OCI-LY1 (cell line): Measurements from ENCODE around the gene UTS2B.

ENCODE experiments used
- H2AFZ ChIP-seq: fragments of 200-600 bp; sonication (generic), shearing (Covaris generic); 2 replicates; pipeline ENCODE4 v1.6.0; 2014; ENCODE audit warnings: antibody characterized with exemption, mild to moderate bottlenecking, low read length
- H3F3A ChIP-seq: fragments of 200-600 bp; sonication (generic), shearing (Covaris generic); 2 replicates; pipeline ENCODE4 v1.6.0; 2014; ENCODE audit warnings: mild to moderate bottlenecking, antibody characterized with exemption, low read length, moderate library complexity; ENCODE audit not compliant: insufficient read depth
- H3K27ac ChIP-seq: fragments of 200-600 bp; sonication (generic); 2 replicates; pipeline ENCODE4 v1.5.1; 2014; ENCODE audit warnings: low read length, mixed run types, mild to moderate bottlenecking, low read depth; ENCODE audit not compliant: poor library complexity, severe bottlenecking
- H3K27me3 ChIP-seq: fragments of 200-600 bp; sonication (generic); 2 replicates; pipeline ENCODE4 v1.6.0; 2014; ENCODE audit warnings: antibody characterized with exemption, mild to moderate bottlenecking, low read length, moderate library complexity; ENCODE audit not compliant: insufficient read depth
- H3K36me3 ChIP-seq: fragments of 200-600 bp; sonication (generic); 2 replicates; pipeline ENCODE4 v1.6.1; 2014; ENCODE audit warnings: mild to moderate bottlenecking, antibody characterized with exemption, low read length, moderate library complexity, mixed read lengths; ENCODE audit not compliant: insufficient read depth
- H3K4me1 ChIP-seq: fragments of 200-600 bp; sonication (generic); 2 replicates; pipeline ENCODE4 v1.5.1; 2014; ENCODE audit warnings: mild to moderate bottlenecking, low read length, moderate library complexity; ENCODE audit not compliant: insufficient read depth, severe bottlenecking
- H3K4me2 ChIP-seq: fragments of 200-600 bp; sonication (generic), shearing (Covaris generic); 2 replicates; pipeline ENCODE4 v1.6.1; 2014; ENCODE audit warnings: low read length
- H3K4me3 ChIP-seq: fragments of 200-600 bp; sonication (generic); 2 replicates; pipeline ENCODE4 v1.5.1; 2014; ENCODE audit warnings: low read length, low read depth, mild to moderate bottlenecking, mixed read lengths; ENCODE audit not compliant: poor library complexity, severe bottlenecking
- H3K79me2 ChIP-seq: fragments of 200-600 bp; shearing (Covaris generic); 2 replicates; pipeline ENCODE4 v1.6.1; 2016; ENCODE audit warnings: mixed run types, low read length, mixed read lengths; ENCODE audit not compliant: insufficient read depth
- H3K9ac ChIP-seq: fragments of 200-600 bp; sonication (generic), shearing (Covaris generic); 2 replicates; pipeline ENCODE4 v1.6.1; 2014; ENCODE audit warnings: mild to moderate bottlenecking, low read length, mixed read lengths
- H3K9me2 ChIP-seq: fragments of 200-600 bp; sonication (generic), shearing (Covaris generic); 2 replicates; pipeline ENCODE4 v1.6.1; 2014; ENCODE audit warnings: low read depth, mild to moderate bottlenecking, low read length, mixed read lengths
- H3K9me3 ChIP-seq: fragments of 200-600 bp; shearing (Covaris generic); 2 replicates; pipeline ENCODE4 v1.6.1; 2014; ENCODE audit warnings: low read length, mixed read lengths
- H4K20me1 ChIP-seq: fragments of 200-600 bp; sonication (generic), shearing (Covaris generic); 2 replicates; pipeline ENCODE4 v1.6.0; 2016; ENCODE audit warnings: mild to moderate bottlenecking, low read length; ENCODE audit not compliant: insufficient read depth
- CTCF ChIP-seq: fragments of 200-600 bp; sonication (generic), shearing (Covaris generic); IDR thresholded peaks from 2 replicates; pipeline ENCODE4 v1.5.1; 2017; ENCODE audit warnings: mild to moderate bottlenecking, antibody characterized with exemption, low read length, moderate library complexity, mixed read lengths
- EZH2 ChIP-seq: fragments of 200-600 bp; sonication (generic), shearing (Covaris generic); IDR thresholded peaks from 2 replicates; pipeline ENCODE4 v1.8.0; 2017; ENCODE audit warnings: borderline replicate concordance, mixed run types, mild to moderate bottlenecking, antibody characterized with exemption, low read length, moderate library complexity, mixed read lengths

UTS2B gene

GRCh38 chr3:191260431-191261303, 69.7 kb downstream of the UTS2B start:
- Histone ChIP-seq H4K20me1 (no peaks in the 10 kb centered on the region), H3K27me3 (no peaks in the 10 kb centered on the region), H3K36me3 (no peaks in the 10 kb centered on the region), H2AFZ (no peak overlapping the region), H3K79me2 (no peaks in the 10 kb centered on the region), H3K9ac (no peak overlapping the region), H3K9me3 (no peaks in the 10 kb centered on the region), H3K4me3 (no peak overlapping the region), H3K4me1 (no peaks in the 10 kb centered on the region), H3F3A (no peaks in the 10 kb centered on the region), H3K4me2 (no peak overlapping the region), H3K27ac (no peak overlapping the region), H3K9me2 (no peaks in the 10 kb centered on the region)
- no peak for TF ChIP-seq CTCF
- no peak for TF ChIP-seq EZH2

GRCh38 chr3:191259486-191259885, 70.8 kb downstream of the UTS2B start:
- no peaks in the 10 kb centered on the region for H4K20me1 ChIP-seq
- no peaks in the 10 kb centered on the region for H3K79me2 ChIP-seq
- TF ChIP-seq EZH2: no peak
- TF ChIP-seq CTCF: no peak
- no peaks in the 10 kb centered on the region for H3K36me3 ChIP-seq
- no peak overlapping the region for H3K4me2 ChIP-seq
- H3K4me1 ChIP-seq: no peaks in the 10 kb centered on the region
- no peaks in the 10 kb centered on the region for H3K27me3 ChIP-seq
- no peak overlapping the region for H3K4me3 ChIP-seq
- no peaks in the 10 kb centered on the region for H3F3A ChIP-seq
- H2AFZ ChIP-seq: no peak overlapping the region
- H3K9ac ChIP-seq: no peak overlapping the region
- no peak overlapping the region for H3K27ac ChIP-seq
- H3K9me2 ChIP-seq: no peaks in the 10 kb centered on the region
- no peaks in the 10 kb centered on the region for H3K9me3 ChIP-seq

- no peaks in the 10 kb centered on the region for H3K9me2 ChIP-seq
These were observed 73.0 kb downstream of the UTS2B start for GRCh38 chr3:191257286-191257685.

More at GRCh38 chr3:191257286-191257685, 73.0 kb downstream of the UTS2B start:
- Histone ChIP-seq H3K9ac (no peak overlapping the region), H3K27me3 (no peaks in the 10 kb centered on the region), H4K20me1 (no peaks in the 10 kb centered on the region), H3K9me3 (no peaks in the 10 kb centered on the region), H3K4me1 (no peaks in the 10 kb centered on the region), H3K27ac (no peak overlapping the region), H3K36me3 (no peaks in the 10 kb centered on the region), H3K4me2 (no peak overlapping the region), H2AFZ (no peak overlapping the region), H3F3A (no peaks in the 10 kb centered on the region), H3K4me3 (no peak overlapping the region), H3K79me2 (no peaks in the 10 kb centered on the region)
- no peak for TF ChIP-seq CTCF
- TF ChIP-seq EZH2: no peak
